ENCODE data around the gene ROCK2.

DNA sequence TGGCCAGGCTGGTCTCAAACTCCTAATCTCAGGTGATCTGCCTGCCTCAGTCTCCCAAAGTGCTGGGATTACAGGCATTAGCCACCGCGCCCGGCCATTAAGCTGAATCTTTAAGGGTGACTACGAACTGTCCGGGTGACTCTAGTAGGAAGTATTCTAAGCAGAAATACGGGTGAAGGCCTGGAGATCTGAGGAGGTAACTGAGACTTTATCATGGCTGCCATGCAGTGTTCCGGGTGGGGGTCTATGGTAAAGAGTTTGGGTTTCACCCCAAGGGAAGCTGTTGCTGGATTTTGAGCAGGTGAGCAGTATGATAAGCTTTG lies 20.1 kb upstream of the ROCK2 start:
- TF ChIP-seq, protein P1, sequence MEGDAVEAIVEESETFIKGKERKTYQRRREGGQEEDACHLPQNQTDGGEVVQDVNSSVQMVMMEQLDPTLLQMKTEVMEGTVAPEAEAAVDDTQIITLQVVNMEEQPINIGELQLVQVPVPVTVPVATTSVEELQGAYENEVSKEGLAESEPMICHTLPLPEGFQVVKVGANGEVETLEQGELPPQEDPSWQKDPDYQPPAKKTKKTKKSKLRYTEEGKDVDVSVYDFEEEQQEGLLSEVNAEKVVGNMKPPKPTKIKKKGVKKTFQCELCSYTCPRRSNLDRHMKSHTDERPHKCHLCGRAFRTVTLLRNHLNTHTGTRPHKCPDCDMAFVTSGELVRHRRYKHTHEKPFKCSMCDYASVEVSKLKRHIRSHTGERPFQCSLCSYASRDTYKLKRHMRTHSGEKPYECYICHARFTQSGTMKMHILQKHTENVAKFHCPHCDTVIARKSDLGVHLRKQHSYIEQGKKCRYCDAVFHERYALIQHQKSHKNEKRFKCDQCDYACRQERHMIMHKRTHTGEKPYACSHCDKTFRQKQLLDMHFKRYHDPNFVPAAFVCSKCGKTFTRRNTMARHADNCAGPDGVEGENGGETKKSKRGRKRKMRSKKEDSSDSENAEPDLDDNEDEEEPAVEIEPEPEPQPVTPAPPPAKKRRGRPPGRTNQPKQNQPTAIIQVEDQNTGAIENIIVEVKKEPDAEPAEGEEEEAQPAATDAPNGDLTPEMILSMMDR (optimal IDR thresholded peaks at IDR 0.05 in 1 of 3, IDR thresholded peaks at IDR 0.05 in 1 of 3, conservative IDR thresholded peaks at IDR 0.05 in 1 of 3; ENCODE audit: extremely low read depth in 1 of 3, insufficient read depth in 2 of 3, low read length in 3 of 3), result no peak
- TF ChIP-seq EZH2 (IDR thresholded peaks at IDR 0.05; ENCODE audit: low read length), result no peak
